ENCODE data around the gene SPOCK1.

GRCh38 chr5:137291031-137291430 is 208.1 kb downstream of the SPOCK1 start:
- TF ChIP-seq, protein P1, sequence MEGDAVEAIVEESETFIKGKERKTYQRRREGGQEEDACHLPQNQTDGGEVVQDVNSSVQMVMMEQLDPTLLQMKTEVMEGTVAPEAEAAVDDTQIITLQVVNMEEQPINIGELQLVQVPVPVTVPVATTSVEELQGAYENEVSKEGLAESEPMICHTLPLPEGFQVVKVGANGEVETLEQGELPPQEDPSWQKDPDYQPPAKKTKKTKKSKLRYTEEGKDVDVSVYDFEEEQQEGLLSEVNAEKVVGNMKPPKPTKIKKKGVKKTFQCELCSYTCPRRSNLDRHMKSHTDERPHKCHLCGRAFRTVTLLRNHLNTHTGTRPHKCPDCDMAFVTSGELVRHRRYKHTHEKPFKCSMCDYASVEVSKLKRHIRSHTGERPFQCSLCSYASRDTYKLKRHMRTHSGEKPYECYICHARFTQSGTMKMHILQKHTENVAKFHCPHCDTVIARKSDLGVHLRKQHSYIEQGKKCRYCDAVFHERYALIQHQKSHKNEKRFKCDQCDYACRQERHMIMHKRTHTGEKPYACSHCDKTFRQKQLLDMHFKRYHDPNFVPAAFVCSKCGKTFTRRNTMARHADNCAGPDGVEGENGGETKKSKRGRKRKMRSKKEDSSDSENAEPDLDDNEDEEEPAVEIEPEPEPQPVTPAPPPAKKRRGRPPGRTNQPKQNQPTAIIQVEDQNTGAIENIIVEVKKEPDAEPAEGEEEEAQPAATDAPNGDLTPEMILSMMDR (IDR thresholded peaks at IDR 0.05; ENCODE audit: borderline replicate concordance, extremely low read depth, low read length, poor library complexity, severe bottlenecking), result no peak
- no peak for TF ChIP-seq EZH2 (IDR thresholded peaks at IDR 0.05; ENCODE audit: borderline replicate concordance, low read depth, low read length, severe bottlenecking)
